Measurements from ENCODE around the gene LYPD4. TPM values are rescaled to one million over a fixed set of nuclear protein-coding genes. Genes with fewer than 3 reads are reported as not detected.

The LYPD4 gene
- total and polyA plus RNA-seq, 2 donors (not counting 1 experiment from before 2014, with no cell fraction given): not detected

- peak overlapping the region; percentile 93 for H3K4me3 Mint-ChIP-seq
- intact Hi-C loops (cut with micrococcal nuclease): loop anchor here (5.0 kb wide), 1 partner anchor 194 kb away; the partner anchor contains the start of gene ZNF574
- Histone ChIP-seq H2AFZ (ENCODE audit: insufficient read depth, low read depth, low read length, poor library complexity, severe bottlenecking) (peak overlapping the region; percentile 61), H3K9me3 (ENCODE audit: control extremely low read depth in 1 of 3, control insufficient read depth in 2 of 3, insufficient read depth in 1 of 3, low read length in 2 of 3) (no peaks in the 10 kb centered on the region), H3K9ac (ENCODE audit: low read length) (peak overlapping the region; percentile 94), H4K20me1 (ENCODE audit: control insufficient read depth, insufficient read depth, low read length, poor library complexity, severe bottlenecking) (peaks cover 74% of the 10 kb centered on the region), H3K4me2 (replicated peaks; ENCODE audit: low read depth, low read length, poor library complexity, severe bottlenecking) (peak overlapping the region; percentile 87), H3K4me3 (ENCODE audit: control extremely low read depth in 1 of 5, extremely low read depth in 1 of 5, insufficient read depth in 1 of 5, low read depth in 2 of 5, low read length in 4 of 5) (peak overlapping the region; percentile 83 to 100 (median 97)), H3K79me2 (ENCODE audit: control insufficient read depth, insufficient read depth, low read length) (peaks cover 89% of the 10 kb centered on the region), H3K4me1 (ENCODE audit: control insufficient read depth in 2 of 2, insufficient read depth in 2 of 2, low read length in 2 of 2) (peaks cover 74 to 83% of the 10 kb centered on the region in 2 donors), H3K27me3 (replicated peaks in 1 of 4; ENCODE audit: control extremely low read depth in 1 of 4, control insufficient read depth in 3 of 4, insufficient read depth in 4 of 4, low read length in 3 of 4) (no peaks in the 10 kb centered on the region), H3K27ac (ENCODE audit: low read length in 2 of 2) (peak overlapping the region; percentile 72 to 87), H3K36me3 (replicated peaks in 1 of 2; ENCODE audit: control extremely low read depth in 1 of 2, control insufficient read depth in 1 of 2, extremely low read depth in 1 of 2, insufficient read depth in 2 of 2, low read length in 1 of 2) (peaks cover 0 to 40% of the 10 kb centered on the region in 2 experiments)
- ATAC-seq (ENCODE audit: low read depth) (peak; percentile 0), DNase-seq (no peak)
- TF ChIP-seq CTCF (IDR thresholded peaks at IDR 0.05): no peak
- no peak for TF ChIP-seq EZH2 (IDR thresholded peaks at IDR 0.05; ENCODE audit: borderline replicate concordance, insufficient read depth, low read depth, low read length, poor library complexity, severe bottlenecking)
- peak overlapping the region; percentile 98 for H3K27ac Mint-ChIP-seq
- CTCF ChIA-PET: interaction anchor here (0.5 to 7.3 kb wide), 7 partner anchors 9 to 152 kb away, joined by 3 to 180 read pairs (median 5); partner anchors contain the start of genes CD79A and RPS19
- H3K4me1 Mint-ChIP-seq: peaks cover 78% of the 10 kb centered on the region
- no peaks in the 10 kb centered on the region for H3K9me3 Mint-ChIP-seq (ENCODE audit: insufficient read depth)
- H3K27me3 Mint-ChIP-seq: no peaks in the 10 kb centered on the region
- POLR2A ChIA-PET: interaction anchor here (0.6 to 4.3 kb wide), 11 partner anchors 11 to 74 kb away, joined by 3 to 85 read pairs (median 5); partner anchors contain the start of genes ERFL and RPS19
- 0% methylated on average over 10 of the region's 23 CpGs for WGBS (ENCODE audit: insufficient coverage)
Observed at GRCh38 chr19:41883463-41883820, 39.0 kb upstream of the LYPD4 start.
